Bronchial epithelial cell (primary cell): ENCODE measurements around the gene PUM1. TPM values are rescaled to one million over a fixed set of nuclear protein-coding genes. Genes with fewer than 3 reads are reported as not detected.

ENCODE experiments used
- DNase-seq: peaks from one replicate; pipeline ENCODE4 v3.0.0-alpha.2; 2010; ENCODE audit warnings: low read depth
- FAIRE-seq: peaks from 2 replicates; lab custom pipeline; 2011; peaks lifted over from hg19 to GRCh38; lab: Jason Lieb, UNC
- H3K27me3 ChIP-seq: 2 replicates; pipeline ENCODE4 v1.5.1; 2011; ENCODE audit warnings: low read length; ENCODE audit not compliant: control insufficient read depth, insufficient read depth
- H3K36me3 ChIP-seq: 2 replicates; pipeline ENCODE4 v1.5.1; 2011; ENCODE audit warnings: low read length; ENCODE audit not compliant: control insufficient read depth, insufficient read depth
- H3K4me3 ChIP-seq: 2 replicates; pipeline ENCODE4 v1.5.1; 2011; ENCODE audit warnings: mild to moderate bottlenecking, low read depth, low read length, control low read depth
- total RNA-seq: library from RNA; depleted of rRNA; stranded (reverse); fragments of >200 nt; gene quantifications from 2 replicates; pipeline ENCODE4 v1.2.1, GENCODE V29; 2014
- TF ChIP-seq, protein P1 (sequence below): IDR thresholded peaks from 2 replicates; pipeline ENCODE4 v1.5.1; 2011; ENCODE audit warnings: mild to moderate bottlenecking, moderate library complexity, low read length, control low read depth, inconsistent platforms; ENCODE audit not compliant: insufficient read depth, severe bottlenecking

Gene PUM1
- total RNA-seq, 1 donor from 2014 or later = 38.7 TPM

DNA sequence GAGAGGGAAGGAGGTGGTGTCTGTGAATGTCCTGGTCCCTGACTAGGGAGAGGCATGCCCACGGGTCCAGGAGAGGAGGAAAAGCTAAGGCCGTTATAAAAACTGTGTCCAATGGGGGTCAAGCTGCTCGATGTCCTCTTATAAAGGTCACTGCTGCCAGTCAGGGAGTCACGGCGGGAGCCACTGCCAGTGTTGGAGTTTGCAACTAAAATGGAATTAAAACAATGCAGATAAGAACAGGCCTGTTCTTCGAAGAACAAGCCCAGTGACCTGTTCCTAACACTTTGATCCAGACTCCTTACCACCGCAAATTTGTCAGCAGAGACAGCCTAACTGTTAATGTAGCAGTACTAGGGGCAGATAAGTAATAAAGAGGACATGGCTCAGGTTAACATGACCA is 100.8 kb downstream of the PUM1 start:
- TF ChIP-seq, protein P1, sequence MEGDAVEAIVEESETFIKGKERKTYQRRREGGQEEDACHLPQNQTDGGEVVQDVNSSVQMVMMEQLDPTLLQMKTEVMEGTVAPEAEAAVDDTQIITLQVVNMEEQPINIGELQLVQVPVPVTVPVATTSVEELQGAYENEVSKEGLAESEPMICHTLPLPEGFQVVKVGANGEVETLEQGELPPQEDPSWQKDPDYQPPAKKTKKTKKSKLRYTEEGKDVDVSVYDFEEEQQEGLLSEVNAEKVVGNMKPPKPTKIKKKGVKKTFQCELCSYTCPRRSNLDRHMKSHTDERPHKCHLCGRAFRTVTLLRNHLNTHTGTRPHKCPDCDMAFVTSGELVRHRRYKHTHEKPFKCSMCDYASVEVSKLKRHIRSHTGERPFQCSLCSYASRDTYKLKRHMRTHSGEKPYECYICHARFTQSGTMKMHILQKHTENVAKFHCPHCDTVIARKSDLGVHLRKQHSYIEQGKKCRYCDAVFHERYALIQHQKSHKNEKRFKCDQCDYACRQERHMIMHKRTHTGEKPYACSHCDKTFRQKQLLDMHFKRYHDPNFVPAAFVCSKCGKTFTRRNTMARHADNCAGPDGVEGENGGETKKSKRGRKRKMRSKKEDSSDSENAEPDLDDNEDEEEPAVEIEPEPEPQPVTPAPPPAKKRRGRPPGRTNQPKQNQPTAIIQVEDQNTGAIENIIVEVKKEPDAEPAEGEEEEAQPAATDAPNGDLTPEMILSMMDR = no peak
- H3K27me3 ChIP-seq = no peaks in the 10 kb centered on the region
- FAIRE-seq = no peak
- DNase-seq = no peak
- H3K36me3 ChIP-seq = peaks cover 25% of the 10 kb centered on the region
- H3K4me3 ChIP-seq = no peak overlapping the region

DNA sequence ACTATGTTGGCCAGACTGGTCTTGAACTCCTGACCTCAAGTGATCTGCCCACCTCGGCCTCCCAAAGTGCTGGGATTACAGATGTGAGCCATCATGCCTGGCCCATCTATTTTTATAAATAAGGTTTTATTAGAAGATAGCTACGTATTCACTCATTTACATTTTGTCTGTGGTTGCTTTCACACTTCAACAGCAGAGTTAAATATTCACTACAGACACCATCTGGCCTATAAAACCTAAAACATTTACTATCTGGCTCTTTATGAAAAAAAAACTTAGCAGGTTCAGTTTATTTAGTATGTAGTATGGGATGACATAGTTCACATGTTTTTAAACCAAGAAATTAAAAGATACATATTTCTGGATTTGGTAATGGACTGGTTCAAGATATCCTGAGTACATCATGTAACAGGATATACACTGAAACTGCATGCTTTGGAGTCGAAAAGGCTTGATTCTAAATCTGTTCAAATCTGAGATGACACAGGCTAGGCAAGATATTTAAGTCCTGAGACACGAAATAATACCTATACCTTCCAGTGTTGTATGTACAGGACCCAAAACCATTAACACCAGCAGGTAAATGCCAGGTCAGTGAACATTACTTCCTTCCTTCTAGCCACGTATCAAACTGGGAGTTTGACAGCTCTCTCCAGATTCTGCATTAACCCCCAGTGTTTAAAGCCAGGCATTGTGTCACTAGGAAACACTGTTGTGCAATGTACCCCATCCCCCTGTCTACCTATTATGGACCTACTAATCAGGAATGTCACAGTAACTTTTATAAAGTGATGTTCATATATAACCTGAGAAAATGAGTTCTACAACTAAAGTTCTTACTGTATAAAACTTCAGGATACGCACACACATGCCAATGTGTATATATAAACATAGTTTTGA is 102.7 kb downstream of the PUM1 start:
- no peak overlapping the region for H3K4me3 ChIP-seq
- no peak for DNase-seq
- H3K27me3 ChIP-seq = no peaks in the 10 kb centered on the region
- TF ChIP-seq, protein P1 = no peak
- H3K36me3 ChIP-seq = peaks cover 23% of the 10 kb centered on the region
- FAIRE-seq = no peak

DNA sequence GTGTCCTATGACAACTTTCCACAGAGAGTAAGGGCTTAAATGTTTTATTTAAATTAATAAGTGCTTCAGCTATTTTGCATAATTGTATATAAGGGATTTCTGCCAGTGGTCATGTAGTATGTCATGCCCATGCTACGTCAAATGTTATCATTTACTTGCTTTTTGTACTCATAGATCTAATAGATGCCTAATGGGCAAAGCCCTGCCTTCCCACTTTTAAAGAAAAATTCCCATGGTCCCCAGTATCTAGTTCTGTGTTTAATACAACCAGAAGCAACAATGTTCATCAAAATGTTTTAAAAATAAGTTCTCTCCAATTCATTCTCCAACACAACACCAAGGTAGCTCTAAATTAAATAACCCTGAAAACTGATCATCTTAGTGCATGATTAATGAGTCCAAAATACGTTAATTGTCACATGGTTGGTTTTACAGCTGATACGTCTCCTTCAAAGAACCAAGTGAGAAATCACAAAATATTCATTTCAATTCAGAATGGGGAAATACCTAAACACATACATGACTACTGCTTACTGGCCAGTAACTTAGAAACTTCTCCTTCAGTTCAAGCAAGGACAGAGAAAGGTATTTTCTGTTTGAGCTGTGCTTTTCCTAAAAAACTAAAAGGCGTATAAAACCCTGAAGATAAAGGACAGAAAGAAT is 107.8 kb downstream of the PUM1 start:
- Histone ChIP-seq H3K27me3 (no peaks in the 10 kb centered on the region), H3K36me3 (peaks cover 17% of the 10 kb centered on the region), H3K4me3 (no peak overlapping the region)
- no peak for FAIRE-seq
- TF ChIP-seq, protein P1 = no peak
- no peak for DNase-seq

GRCh38 chr1:30955448-30956015 is 110.0 kb downstream of the PUM1 start:
- Histone ChIP-seq H3K4me3 (no peak overlapping the region), H3K36me3 (peaks cover 21% of the 10 kb centered on the region), H3K27me3 (no peaks in the 10 kb centered on the region)
- FAIRE-seq (no peak), DNase-seq (no peak)
- TF ChIP-seq, protein P1 = no peak

GRCh38 chr1:30953685-30954084 is 111.8 kb downstream of the PUM1 start:
- H3K4me3 ChIP-seq = no peak overlapping the region
- TF ChIP-seq, protein P1 = no peak
- no peaks in the 10 kb centered on the region for H3K27me3 ChIP-seq
- H3K36me3 ChIP-seq = peaks cover 24% of the 10 kb centered on the region
- DNase-seq (no peak), FAIRE-seq (no peak)
